H9 (cell line): Measurements from ENCODE around the gene TENM4. TPM values are rescaled to one million over a fixed set of nuclear protein-coding genes. Genes with fewer than 3 reads are reported as not detected.

ENCODE experiments used
- DNase-seq: peaks from one replicate; pipeline ENCODE4 v3.0.0-alpha.2; 2017
- H2AFZ ChIP-seq: one replicate; pipeline ENCODE4 v1.6.1; 2013; ENCODE audit warnings: mild to moderate bottlenecking, low read length, control low read depth, moderate library complexity
- H2AK5ac ChIP-seq: 2 replicates; pipeline ENCODE4 v1.6.1; 2013; ENCODE audit warnings: low read length, control low read depth, mixed read lengths; ENCODE audit not compliant: insufficient read length
- H2BK120ac ChIP-seq: one replicate; pipeline ENCODE4 v1.6.1; 2013; ENCODE audit warnings: low read depth, mild to moderate bottlenecking, low read length, control low read depth, inconsistent platforms; ENCODE audit not compliant: poor library complexity, severe bottlenecking
- H2BK12ac ChIP-seq: 2 replicates; pipeline ENCODE4 v1.6.1; 2013; ENCODE audit warnings: low read length, control low read depth, mixed read lengths, low read depth; ENCODE audit not compliant: insufficient read length
- H2BK15ac ChIP-seq: 2 replicates; pipeline ENCODE4 v1.6.1; 2013; ENCODE audit warnings: low read depth, low read length, control low read depth
- H2BK20ac ChIP-seq: one replicate; pipeline ENCODE4 v1.6.1; 2013; ENCODE audit warnings: low read depth, mild to moderate bottlenecking, low read length, control low read depth, inconsistent platforms; ENCODE audit not compliant: poor library complexity, severe bottlenecking
- H2BK5ac ChIP-seq: 2 replicates; pipeline ENCODE4 v1.6.1; 2013; ENCODE audit warnings: low read length, control low read depth, mixed read lengths; ENCODE audit not compliant: insufficient read length
- H3K14ac ChIP-seq: 2 replicates; pipeline ENCODE4 v1.6.1; 2013; ENCODE audit warnings: low read length, control low read depth; ENCODE audit not compliant: insufficient read depth
- H3K18ac ChIP-seq: 2 replicates; pipeline ENCODE4 v1.6.1; 2013; ENCODE audit warnings: low read depth, mild to moderate bottlenecking, mixed read lengths, low read length, control low read depth; ENCODE audit not compliant: insufficient read length
- H3K23ac ChIP-seq: 2 replicates; pipeline ENCODE4 v1.6.1; 2013; ENCODE audit warnings: low read length, control low read depth, mixed read lengths, low read depth; ENCODE audit not compliant: insufficient read length
- H3K23me2 ChIP-seq: 2 replicates; pipeline ENCODE4 v1.6.1; 2013; ENCODE audit warnings: low read depth, mild to moderate bottlenecking, mixed read lengths, low read length, control low read depth; ENCODE audit not compliant: insufficient read length, poor library complexity, severe bottlenecking
- H3K27ac ChIP-seq: 2 replicates; pipeline ENCODE4 v1.5.1; 2013; ENCODE audit warnings: low read length, control low read depth, mixed read lengths, low read depth; ENCODE audit not compliant: insufficient read length
- H3K27me3 ChIP-seq: 2 replicates; pipeline ENCODE4 v1.6.1; 2013; ENCODE audit warnings: low read length, control low read depth, inconsistent platforms; ENCODE audit not compliant: insufficient read depth
- H3K4ac ChIP-seq: 2 replicates; pipeline ENCODE4 v1.6.1; 2013; ENCODE audit warnings: low read depth, mild to moderate bottlenecking, control low read depth, inconsistent platforms, low read length, moderate library complexity
- H3K4me1 ChIP-seq: 2 replicates; pipeline ENCODE4 v1.6.1; 2013; ENCODE audit warnings: low read length, control low read depth, inconsistent platforms; ENCODE audit not compliant: insufficient read depth
- H3K4me2 ChIP-seq: 2 replicates; pipeline ENCODE4 v1.6.1; 2013; ENCODE audit warnings: low read length, control low read depth, mixed read lengths; ENCODE audit not compliant: insufficient read length, insufficient read depth
- H3K56ac ChIP-seq: 2 replicates; pipeline ENCODE4 v1.6.1; 2013; ENCODE audit warnings: low read depth, mild to moderate bottlenecking, mixed read lengths, low read length, control low read depth; ENCODE audit not compliant: insufficient read length
- H3K79me1 ChIP-seq: 2 replicates; pipeline ENCODE4 v1.6.1; 2013; ENCODE audit warnings: low read depth, mild to moderate bottlenecking, moderate library complexity, low read length, control low read depth, inconsistent platforms; ENCODE audit not compliant: insufficient read depth, poor library complexity, severe bottlenecking
- H3K79me2 ChIP-seq: 2 replicates; pipeline ENCODE4 v1.6.1; 2013; ENCODE audit warnings: low read length, control low read depth, inconsistent platforms; ENCODE audit not compliant: insufficient read depth
- H3K9ac ChIP-seq: 2 replicates; pipeline ENCODE4 v1.6.1; 2013; ENCODE audit warnings: low read length, control low read depth, mixed read lengths; ENCODE audit not compliant: insufficient read length; ENCODE audit errors: extremely low read depth
- H3K9me3 ChIP-seq: one replicate; pipeline ENCODE4 v1.6.1; 2013; ENCODE audit warnings: low read depth, low read length, inconsistent platforms; ENCODE audit not compliant: control insufficient read depth
- H3T11ph ChIP-seq: one replicate; pipeline ENCODE4 v1.6.1; 2013; ENCODE audit warnings: mild to moderate bottlenecking, low read length, control low read depth, inconsistent platforms
- H4K20me1 ChIP-seq: one replicate; pipeline ENCODE4 v1.6.1; 2013; ENCODE audit not compliant: control insufficient read depth, insufficient read length, insufficient read depth
- H4K5ac ChIP-seq: 2 replicates; pipeline ENCODE4 v1.6.1; 2013; ENCODE audit warnings: low read depth, mild to moderate bottlenecking, mixed read lengths, low read length, control low read depth; ENCODE audit not compliant: insufficient read length
- H4K8ac ChIP-seq: replicated peaks from 2 replicates; pipeline ENCODE4 v1.6.1; 2013; ENCODE audit warnings: low read length, control low read depth, mixed read lengths, low read depth; ENCODE audit not compliant: insufficient read length
- H4K91ac ChIP-seq: 2 replicates; pipeline ENCODE4 v1.6.1; 2013; ENCODE audit warnings: low read depth, mild to moderate bottlenecking, moderate library complexity, mixed read lengths, low read length, control low read depth; ENCODE audit not compliant: insufficient read length
- H3K27ac Mint-ChIP-seq, 3 experiments: 2 replicates in 2 of 3; 3 replicates in 1 of 3; pipeline ENCODE4 v1.8.0; 2020 to 2021; ENCODE audit warnings: mixed read lengths in 3 of 3, mild to moderate bottlenecking in 1 of 3, moderate library complexity in 1 of 3
- H3K27me3 Mint-ChIP-seq: 2 replicates; pipeline ENCODE4 v1.8.0; 2021; ENCODE audit warnings: low read depth, mild to moderate bottlenecking, moderate library complexity, mixed read lengths
- H3K36me3 Mint-ChIP-seq, 3 experiments: 2 replicates in 2 of 3; 3 replicates in 1 of 3; pipeline ENCODE4 v1.8.0; 2020 to 2021; ENCODE audit warnings: low read depth in 3 of 3, mixed read lengths in 3 of 3; ENCODE audit not compliant: insufficient read depth in 1 of 3
- H3K4me1 Mint-ChIP-seq, 2 experiments: 2 replicates each; pipeline ENCODE4 v1.8.0; 2020; ENCODE audit warnings: mixed read lengths in 2 of 2
- H3K4me3 Mint-ChIP-seq, 2 experiments: 2 replicates in 1 of 2; 3 replicates in 1 of 2; pipeline ENCODE4 v1.8.0; 2020 to 2021; ENCODE audit warnings: mild to moderate bottlenecking in 2 of 2, mixed read lengths in 2 of 2, moderate library complexity in 1 of 2
- H3K9me3 Mint-ChIP-seq, 2 experiments: 2 replicates in 1 of 2; 3 replicates in 1 of 2; pipeline ENCODE4 v1.8.0; 2020; ENCODE audit warnings: mild to moderate bottlenecking in 2 of 2, mixed read lengths in 2 of 2, moderate library complexity in 1 of 2
- CTCF ChIP-seq: fragments of 200-600 bp; sonication (generic); conservative IDR thresholded peaks from 3 replicates; pipeline ENCODE4 v1.8.0; 2021; ENCODE audit warnings: antibody characterized with exemption, mild to moderate bottlenecking
- WGBS: extraction: QIAGEN DNeasy Blood & Tissue Kit; methylation state at CpG from one replicate; pipeline ENCODE4 v1.1.7; 2013; ENCODE audit warnings: missing lambda C conversion rate, low lambda C conversion rate, mixed read lengths; ENCODE audit not compliant: insufficient read length; ENCODE audit errors: extremely low coverage; 5-methylcytosine and 5-hydroxymethylcytosine counted together
- total RNA-seq: library from RNA; stranded (reverse); gene quantifications from 2 replicates; pipeline ENCODE4 v1.2.1, GENCODE V29; 2021

The TENM4 gene
- total RNA-seq, 1 experiment from 2014 or later, result 4.6 TPM

GRCh38 chr11:78696177-78696576 is 744.7 kb downstream of the TENM4 start:
- H3K4ac ChIP-seq, result no peak overlapping the region
- H2AK5ac ChIP-seq, result no peak overlapping the region
- Mint-ChIP-seq H3K4me1 (no peaks in the 10 kb centered on the region), H3K27ac (no peak overlapping the region; a peak in 1 of 7 replicates), H3K27me3 (peaks cover 2% of the 10 kb centered on the region), H3K4me3 (no peak overlapping the region), H3K36me3 (no peaks in the 10 kb centered on the region), H3K9me3 (no peaks in the 10 kb centered on the region)
- H4K91ac ChIP-seq, result no peak overlapping the region
- no peaks in the 10 kb centered on the region for H3K4me1 ChIP-seq
- H3K27me3 ChIP-seq, result no peaks in the 10 kb centered on the region
- no peaks in the 10 kb centered on the region for H3K9me3 ChIP-seq
- no peaks in the 10 kb centered on the region for H3K79me1 ChIP-seq
- no peak overlapping the region for H3K23ac ChIP-seq
- H2BK12ac ChIP-seq, result no peak overlapping the region
- no peak overlapping the region for H3T11ph ChIP-seq
- no peak overlapping the region for H3K18ac ChIP-seq
- no peak overlapping the region for H3K9ac ChIP-seq
- H3K27ac ChIP-seq, result no peak overlapping the region
- H3K14ac ChIP-seq, result no peak overlapping the region
- no peak for DNase-seq
- no peak overlapping the region for H2BK15ac ChIP-seq
- no peaks in the 10 kb centered on the region for H3K79me2 ChIP-seq
- no peak overlapping the region for H3K4me2 ChIP-seq
- H2AFZ ChIP-seq, result no peak overlapping the region
- TF ChIP-seq CTCF, result no peak
- no peak overlapping the region for H2BK5ac ChIP-seq
- H4K20me1 ChIP-seq, result no peaks in the 10 kb centered on the region
- H4K5ac ChIP-seq, result no peak overlapping the region
- no peak overlapping the region for H2BK120ac ChIP-seq
- H3K56ac ChIP-seq, result no peak overlapping the region
- H4K8ac ChIP-seq, result no peak overlapping the region
- no peak overlapping the region for H2BK20ac ChIP-seq
- WGBS, result no CpG with 5 or more reads among the region's 7 CpGs
- no peaks in the 10 kb centered on the region for H3K23me2 ChIP-seq
